GM23248 (cell line): ENCODE data around the gene SPAG4.

Experiments
- EZH2 ChIP-seq: fragments of 200-600 bp; sonication (generic); IDR thresholded peaks from 2 replicates; pipeline ENCODE4 v1.6.1; 2018; ENCODE audit warnings: antibody characterized with exemption, mild to moderate bottlenecking; ENCODE audit not compliant: insufficient read depth, poor library complexity, severe bottlenecking
- EZH2phosphoT487 ChIP-seq: fragments of 200-600 bp; sonication (generic); IDR thresholded peaks from 2 replicates; pipeline ENCODE4 v1.6.1; 2018; ENCODE audit warnings: antibody characterized with exemption, moderate library complexity, mild to moderate bottlenecking, low read depth; ENCODE audit not compliant: insufficient read depth

DNA sequence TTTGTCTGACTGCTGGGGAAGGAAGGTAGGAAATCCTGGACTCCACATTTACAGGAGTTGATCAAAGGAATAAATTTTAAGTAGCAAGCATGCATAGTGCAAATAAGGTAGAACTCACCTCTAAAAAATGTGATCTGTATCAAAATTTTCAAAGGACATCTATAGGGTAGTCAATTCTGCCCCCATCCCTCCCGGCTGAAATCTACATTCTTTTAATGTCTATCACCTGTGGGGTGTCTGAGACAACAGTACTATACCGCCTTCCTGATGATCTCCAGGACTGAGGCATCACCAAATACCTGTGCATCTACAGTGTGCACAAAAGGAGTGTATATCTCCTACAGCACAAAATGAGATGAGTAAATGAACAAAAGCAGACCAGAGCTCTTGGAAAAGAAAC is 29.2 kb downstream of the SPAG4 start:
- TF ChIP-seq EZH2 = no peak
- no peak for TF ChIP-seq EZH2phosphoT487
